ENCODE results near the gene CCDC122. TPM values are rescaled to one million over a fixed set of nuclear protein-coding genes. Genes with fewer than 3 reads are reported as not detected.

The CCDC122 gene
- total and polyA plus RNA-seq, 2 of the 8 experiments (the other 6 are each of a cell fraction or from before 2014, with no cell fraction given) = 2.9 to 5.8 TPM

DNA sequence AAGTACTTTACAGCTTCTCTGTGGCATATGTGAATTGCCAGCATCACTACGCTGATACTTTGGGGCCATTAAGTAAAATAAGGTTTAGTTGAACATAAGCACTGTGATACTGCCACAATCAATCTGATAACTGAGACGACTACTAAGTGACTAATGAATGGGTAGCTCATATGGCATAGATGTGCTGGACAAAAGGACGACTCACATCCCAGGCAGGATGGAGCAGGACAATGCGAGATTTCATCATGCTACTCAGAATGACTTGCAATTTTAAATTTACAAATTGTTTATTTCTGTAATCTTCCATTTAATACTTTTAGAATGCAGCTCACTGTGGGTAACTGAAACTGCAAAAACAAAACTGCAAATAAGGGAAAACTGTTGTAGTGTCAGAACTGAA is 13.6 kb downstream of the CCDC122 start:
- Histone ChIP-seq H3K4ac (replicated peaks; ENCODE audit: insufficient read length, low read depth, low read length) (no peak overlapping the region), H2BK12ac (ENCODE audit: low read depth, low read length) (no peak overlapping the region), H2AK5ac (ENCODE audit: low read depth, low read length) (no peak overlapping the region), H2BK120ac (replicated peaks; ENCODE audit: low read depth, low read length) (no peak overlapping the region), H3K4me3 (ENCODE audit: extremely low read depth in 1 of 4, insufficient read depth in 2 of 4, low read depth in 3 of 4, low read length in 4 of 4) (no peak overlapping the region), H3K18ac (ENCODE audit: extremely low read depth, low read length) (no peak overlapping the region), H3K23me2 (ENCODE audit: low read depth, low read length) (no peaks in the 10 kb centered on the region), H2BK5ac (ENCODE audit: low read depth, low read length) (no peak overlapping the region), H2BK20ac (ENCODE audit: low read length) (no peak overlapping the region), H2BK15ac (ENCODE audit: low read length) (no peak overlapping the region), H3K56ac (replicated peaks; ENCODE audit: insufficient read length, low read depth, low read length) (no peak overlapping the region), H3K27ac (ENCODE audit: low read depth, low read length) (no peak overlapping the region), H3K4me2 (ENCODE audit: insufficient read depth in 1 of 2, low read depth in 2 of 2, low read length in 2 of 2) (no peak overlapping the region), H3K36me3 (ENCODE audit: control insufficient read depth in 2 of 4, insufficient read depth in 4 of 4, low read length in 3 of 4) (peaks cover 0 to 9% (median 0%) of the 10 kb centered on the region in 4 experiments; a peak in 1 of 8 replicates), H4K91ac (replicated peaks; ENCODE audit: insufficient read length, low read length) (no peak overlapping the region), H3K9ac (replicated peaks in 1 of 4; ENCODE audit: extremely low read depth in 1 of 4, low read depth in 3 of 4, low read length in 3 of 4) (no peak overlapping the region), H3K14ac (ENCODE audit: insufficient read length) (no peak overlapping the region), H3K9me3 (ENCODE audit: insufficient read depth in 2 of 2, low read depth in 1 of 2, low read length in 1 of 2) (peaks cover 0 to 6% of the 10 kb centered on the region in 2 experiments; a peak in 1 of 4 replicates), H3K23ac (ENCODE audit: insufficient read length) (no peak overlapping the region), H3K79me2 (ENCODE audit: control insufficient read depth in 1 of 2, insufficient read depth in 2 of 2, low read length in 2 of 2) (no peaks in the 10 kb centered on the region), H4K5ac (ENCODE audit: insufficient read length, low read depth, low read length) (no peak overlapping the region), H3K79me1 (ENCODE audit: low read depth, low read length) (no peaks in the 10 kb centered on the region), H4K8ac (ENCODE audit: extremely low read depth, insufficient read depth, low read length) (no peak overlapping the region), H3K4me1 (replicated peaks in 1 of 4; ENCODE audit: control insufficient read depth in 3 of 4, insufficient read depth in 4 of 4, low read length in 3 of 4) (no peaks in the 10 kb centered on the region), H4K20me1 (replicated peaks in 1 of 2; ENCODE audit: control insufficient read depth in 1 of 2, insufficient read depth in 2 of 2, low read length in 2 of 2) (no peaks in the 10 kb centered on the region), H3K27me3 (replicated peaks in 1 of 4; ENCODE audit: control insufficient read depth in 3 of 4, extremely low read depth in 1 of 4, insufficient read depth in 3 of 4, low read length in 3 of 4) (no peaks in the 10 kb centered on the region), H2AFZ (ENCODE audit: low read length) (no peak overlapping the region)
- POLR2A ChIA-PET (ENCODE audit: partially characterized antibody) = no interaction called here
- TF ChIP-seq NRF1 (IDR thresholded peaks at IDR 0.05; ENCODE audit: low read depth, low read length) = no peak
- TF ChIP-seq CTBP2 (IDR thresholded peaks at IDR 0.05; ENCODE audit: borderline replicate concordance, insufficient read depth, insufficient read length, low read length) = no peak
- no peak for TF ChIP-seq SP1 (IDR thresholded peaks at IDR 0.05; ENCODE audit: low read depth, low read length)
- TF ChIP-seq BRCA1 (IDR thresholded peaks at IDR 0.05; ENCODE audit: low read depth, low read length) = no peak
- TF ChIP-seq SAP30 (IDR thresholded peaks at IDR 0.05; ENCODE audit: insufficient read depth, insufficient replicate concordance, low read length) = no peak
- TF ChIP-seq SIX5 (IDR thresholded peaks at IDR 0.05; ENCODE audit: low read depth, low read length) = no peak
- no peak for TF ChIP-seq JUND (IDR thresholded peaks at IDR 0.05; ENCODE audit: low read length)
- DNase-seq (ENCODE audit: low read depth in 1 of 2, low spot score in 2 of 2) (no peak), FAIRE-seq (no peak)
- CTCF ChIA-PET (ENCODE audit: partially characterized antibody) = no interaction called here
- 91% methylated on average over 4 of the region's 4 CpGs; no CpG with 5 or more reads in 1 of the 2 experiments for WGBS, 2 experiments (ENCODE audit: extremely low coverage in 1 of 2, insufficient coverage in 1 of 2, insufficient read length in 1 of 2, insufficient replicate concordance in 2 of 2, low coverage in 1 of 2, low lambda C conversion rate in 2 of 2, missing lambda C conversion rate in 1 of 2)
